ENCODE results near the gene DGKB.

DNA sequence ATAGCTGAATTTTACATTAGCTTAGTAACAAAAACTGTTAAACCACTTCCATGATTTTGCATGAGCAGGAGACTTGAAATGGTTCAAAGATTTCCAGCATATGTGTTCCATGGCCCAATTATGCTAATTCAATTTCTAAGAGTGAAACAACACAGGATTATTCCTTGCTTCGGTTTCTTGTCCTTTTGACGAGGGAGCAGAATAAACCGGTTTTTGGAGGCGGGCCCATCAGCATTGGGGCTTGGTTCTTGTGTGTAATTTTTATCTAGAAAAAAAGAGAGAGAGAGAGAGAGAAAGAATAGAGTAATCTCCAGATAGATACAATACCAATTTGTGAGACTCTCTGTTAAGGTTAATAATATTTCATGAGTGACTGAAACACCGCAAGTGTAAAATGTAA, 753.6 kb downstream of the DGKB start:
- TF ChIP-seq, protein P1, sequence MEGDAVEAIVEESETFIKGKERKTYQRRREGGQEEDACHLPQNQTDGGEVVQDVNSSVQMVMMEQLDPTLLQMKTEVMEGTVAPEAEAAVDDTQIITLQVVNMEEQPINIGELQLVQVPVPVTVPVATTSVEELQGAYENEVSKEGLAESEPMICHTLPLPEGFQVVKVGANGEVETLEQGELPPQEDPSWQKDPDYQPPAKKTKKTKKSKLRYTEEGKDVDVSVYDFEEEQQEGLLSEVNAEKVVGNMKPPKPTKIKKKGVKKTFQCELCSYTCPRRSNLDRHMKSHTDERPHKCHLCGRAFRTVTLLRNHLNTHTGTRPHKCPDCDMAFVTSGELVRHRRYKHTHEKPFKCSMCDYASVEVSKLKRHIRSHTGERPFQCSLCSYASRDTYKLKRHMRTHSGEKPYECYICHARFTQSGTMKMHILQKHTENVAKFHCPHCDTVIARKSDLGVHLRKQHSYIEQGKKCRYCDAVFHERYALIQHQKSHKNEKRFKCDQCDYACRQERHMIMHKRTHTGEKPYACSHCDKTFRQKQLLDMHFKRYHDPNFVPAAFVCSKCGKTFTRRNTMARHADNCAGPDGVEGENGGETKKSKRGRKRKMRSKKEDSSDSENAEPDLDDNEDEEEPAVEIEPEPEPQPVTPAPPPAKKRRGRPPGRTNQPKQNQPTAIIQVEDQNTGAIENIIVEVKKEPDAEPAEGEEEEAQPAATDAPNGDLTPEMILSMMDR (IDR thresholded peaks at IDR 0.05) = no peak
- TF ChIP-seq POLR2A (IDR thresholded peaks at IDR 0.05) (no peak), EP300 (IDR thresholded peaks at IDR 0.05) (no peak)
